H54 (cell line): ENCODE measurements around the gene UBE2Q2.
A peak's percentile ranks its signal among the peaks of the same experiment; 100 is the strongest.
"Not testable (repeated sequence)": the region's sequence is repeated elsewhere in the genome, so short reads cannot be mapped to it uniquely, and the experiment has no call there.

ENCODE experiments used
- DNase-seq: peaks from one replicate; pipeline ENCODE4 v3.0.0; 2011; ENCODE audit warnings: low spot score, mixed read lengths; ENCODE audit not compliant: insufficient read length
- FAIRE-seq: peaks from 3 replicates; lab custom pipeline; 2011; peaks lifted over from hg19 to GRCh38; lab: Jason Lieb, UNC
- POLR2A ChIP-seq: IDR thresholded peaks from 2 replicates; pipeline ENCODE4 v1.6.1; 2011; ENCODE audit warnings: low read depth, mild to moderate bottlenecking, low read length

The UBE2Q2 gene

GRCh38 chr15:75866916-75867315 is 23.7 kb downstream of the UBE2Q2 start:
- no peak for DNase-seq

DNA sequence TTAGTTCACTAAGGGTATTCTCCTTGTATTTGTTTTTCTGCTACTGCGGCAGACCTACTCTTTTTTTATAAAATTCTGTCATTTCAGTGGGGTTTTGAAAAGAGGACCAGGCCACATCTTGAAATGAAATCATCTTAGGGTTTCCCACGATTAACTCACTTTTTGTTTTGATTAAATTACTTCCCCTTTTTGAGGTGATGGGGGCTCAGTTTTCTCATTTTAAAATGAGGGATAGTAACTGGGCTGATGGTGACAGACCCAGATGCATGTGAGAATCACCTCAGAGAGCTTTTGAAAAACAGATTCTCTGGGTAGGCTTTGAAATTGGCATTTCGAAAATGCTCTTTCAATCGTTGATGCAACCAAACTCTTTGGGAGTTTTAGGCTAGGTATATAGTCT is 24.2 kb downstream of the UBE2Q2 start:
- FAIRE-seq: no peak
- DNase-seq: no peak
- no peak for TF ChIP-seq POLR2A

More at GRCh38 chr15:75866916-75867315, 23.7 kb downstream of the UBE2Q2 start:
- TF ChIP-seq POLR2A: no peak
- no peak for FAIRE-seq

DNA sequence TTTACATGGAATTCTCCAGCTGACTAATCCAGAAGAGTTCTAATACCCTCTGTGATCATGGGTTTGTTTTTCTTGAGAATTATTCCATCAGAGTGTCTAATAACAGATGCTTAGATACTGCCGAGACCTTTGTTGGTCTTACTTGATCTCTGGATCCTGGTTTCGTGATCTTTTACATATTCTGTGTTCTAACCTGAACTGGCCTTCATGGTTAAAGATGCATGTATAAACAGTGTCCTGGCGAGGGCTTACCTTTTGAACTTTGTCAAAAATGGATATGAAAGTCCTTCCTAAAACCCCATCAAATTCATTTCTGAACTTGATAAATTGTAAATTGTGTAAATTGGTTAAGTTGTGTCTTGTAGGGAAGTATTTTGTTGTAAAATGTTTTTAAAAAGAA is 24.8 kb downstream of the UBE2Q2 start:
- no peak for TF ChIP-seq POLR2A
- FAIRE-seq (no peak), DNase-seq (no peak)

DNA sequence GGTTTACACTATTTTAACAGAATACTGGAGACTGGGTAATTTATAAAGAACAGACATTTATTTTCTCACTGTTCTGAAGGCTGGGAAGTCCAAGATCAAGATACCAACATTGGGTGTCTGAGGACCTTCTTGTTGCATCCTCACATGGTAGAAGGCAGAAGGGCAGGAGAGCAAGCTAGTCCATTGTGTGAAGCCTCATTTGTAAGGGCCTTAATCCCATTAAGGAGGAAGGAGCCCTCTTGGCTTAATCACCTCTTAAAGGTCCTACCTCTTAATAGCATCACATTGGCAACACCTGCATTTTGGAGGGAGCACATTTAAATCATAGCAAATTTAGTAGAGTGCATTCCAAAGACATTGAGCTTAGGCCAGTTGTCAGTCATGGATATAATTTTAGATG is 26.2 kb downstream of the UBE2Q2 start:
- DNase-seq (no peak), FAIRE-seq (no peak)
- no peak for TF ChIP-seq POLR2A

GRCh38 chr15:75871589-75871988 is 28.3 kb downstream of the UBE2Q2 start:
- FAIRE-seq: not testable (repeated sequence)

GRCh38 chr15:75872403-75872990 is 29.2 kb downstream of the UBE2Q2 start:
- DNase-seq (no peak), FAIRE-seq (no peak)
- TF ChIP-seq POLR2A: no peak

More at GRCh38 chr15:75871589-75871988, 28.3 kb downstream of the UBE2Q2 start:
- DNase-seq: not testable (repeated sequence)

- DNase-seq (no peak), FAIRE-seq (peak; percentile 68)
- no peak for TF ChIP-seq POLR2A
These were observed 40.8 kb downstream of the UBE2Q2 start for GRCh38 chr15:75884041-75884440.

GRCh38 chr15:75887178-75887577 is 43.9 kb downstream of the UBE2Q2 start:
- no peak for TF ChIP-seq POLR2A
- FAIRE-seq: no peak
- no peak for DNase-seq

DNA sequence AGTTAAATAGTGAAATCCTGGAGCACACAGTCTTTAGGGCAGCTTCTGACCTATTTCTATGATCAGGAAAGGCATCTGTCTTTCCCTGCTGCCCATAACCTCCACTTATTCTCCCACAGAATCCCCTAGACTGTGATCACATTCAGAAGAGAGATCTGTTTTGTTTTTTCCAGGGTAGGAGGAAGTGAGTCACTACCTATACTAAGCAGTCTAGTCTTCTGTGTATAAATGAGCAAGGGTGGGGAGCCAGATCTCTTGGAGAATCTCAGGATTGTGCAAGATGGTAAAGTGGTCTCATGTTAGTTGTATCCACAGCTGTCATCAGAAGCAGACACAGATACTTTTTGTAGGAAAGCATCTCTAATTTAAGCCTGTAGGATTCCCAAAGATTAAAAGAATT is 48.6 kb downstream of the UBE2Q2 start:
- peak; percentile 90 for FAIRE-seq
- no peak for TF ChIP-seq POLR2A
- DNase-seq: peak; percentile 3

DNA sequence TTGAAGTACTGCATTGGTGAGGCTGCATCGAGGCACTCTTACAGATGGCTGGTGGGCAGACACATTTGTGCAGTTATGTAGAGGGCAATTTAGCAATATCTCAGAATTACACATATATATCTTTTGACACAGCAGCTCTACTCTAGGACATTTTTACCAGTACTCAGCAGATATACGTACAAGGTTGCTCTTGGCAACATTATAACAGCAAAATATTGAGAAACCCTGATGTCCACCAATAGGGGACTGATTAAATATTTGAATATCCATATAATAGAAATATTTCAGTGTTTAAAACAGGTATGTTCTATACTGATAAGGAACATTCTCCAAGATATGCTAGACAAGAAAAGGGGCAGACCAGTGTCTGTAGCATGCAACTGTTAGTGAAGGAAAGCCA is 52.5 kb downstream of the UBE2Q2 start:
- DNase-seq (no peak), FAIRE-seq (no peak)
- no peak for TF ChIP-seq POLR2A

GRCh38 chr15:75900577-75900976 is 57.3 kb downstream of the UBE2Q2 start:
- DNase-seq (no peak), FAIRE-seq (no peak)
- no peak for TF ChIP-seq POLR2A

DNA sequence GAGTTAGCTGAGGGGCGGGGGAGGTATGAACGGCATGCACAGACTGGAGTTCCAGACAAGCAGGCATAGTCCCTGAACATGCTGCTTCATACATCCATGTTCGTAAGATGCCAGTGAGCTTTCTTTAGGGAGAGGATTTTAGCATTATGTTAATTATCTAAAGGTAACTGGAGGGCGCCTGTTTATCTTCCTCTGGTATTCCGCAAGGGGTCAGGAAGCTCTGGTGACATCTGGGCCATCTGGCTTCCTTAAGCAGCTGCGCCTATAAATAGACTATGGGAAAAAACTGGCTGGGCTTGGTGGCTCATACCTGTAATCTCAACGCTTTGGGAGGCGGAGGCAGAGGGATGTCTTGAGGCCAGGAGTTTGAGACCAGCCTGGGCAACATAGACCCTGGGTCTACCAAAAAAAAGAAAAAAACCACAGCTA is 58.9 kb downstream of the UBE2Q2 start:
- DNase-seq (no peak), FAIRE-seq (no peak)

DNA sequence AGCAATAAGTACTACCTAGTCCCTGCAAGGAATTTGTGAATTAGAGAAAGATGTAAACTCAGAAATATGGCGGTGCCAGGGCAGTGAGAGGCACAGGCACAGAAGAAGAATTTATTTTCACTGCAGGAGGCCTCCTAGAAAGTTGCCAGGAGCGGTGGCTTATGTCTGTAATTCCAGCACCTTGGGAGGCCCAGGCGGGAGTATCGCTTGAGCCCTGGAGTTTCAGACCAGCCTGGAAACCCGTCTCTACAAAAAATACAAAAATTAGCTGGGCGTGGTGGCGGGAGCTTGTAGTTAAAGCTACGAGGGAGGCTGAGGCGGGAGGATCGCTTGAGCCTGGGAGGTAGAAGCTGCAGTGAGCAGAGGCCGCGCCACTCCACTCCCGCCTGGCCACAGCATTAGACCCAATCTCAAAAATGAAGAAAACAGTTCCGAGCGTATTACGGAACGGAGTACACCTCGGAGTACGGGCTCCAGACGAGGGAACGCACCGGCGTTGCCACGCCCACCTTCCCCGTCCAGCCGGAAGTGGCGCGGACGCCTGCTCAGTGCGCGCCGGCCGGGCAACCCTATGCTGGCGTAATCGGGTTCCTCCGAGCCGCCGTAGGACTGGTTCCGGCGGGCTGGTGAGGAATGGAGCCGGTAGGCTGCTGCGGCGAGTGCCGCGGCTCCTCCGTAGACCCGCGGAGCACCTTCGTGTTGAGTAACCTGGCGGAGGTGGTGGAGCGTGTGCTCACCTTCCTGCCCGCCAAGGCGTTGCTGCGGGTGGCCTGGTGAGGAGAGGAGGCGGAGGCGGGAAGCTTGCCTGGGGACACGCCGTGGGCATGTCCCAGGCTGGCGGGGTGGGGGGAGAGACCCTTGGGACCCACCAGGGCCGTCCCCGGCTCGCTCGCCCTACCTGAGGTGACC is 60.3 kb downstream of the UBE2Q2 start, which contains the start of gene FBXO22:
Gene FBXO22, plus strand, starts transcription at position 548 of the 909 bp plus-strand sequence. Its CDS starts 86 bp downstream, at position 634.
- peak; percentile 80 for TF ChIP-seq POLR2A
- FAIRE-seq: no peak
- peak; percentile 60 for DNase-seq

More for the DNA sequence above, 58.9 kb downstream of the UBE2Q2 start:
- no peak for TF ChIP-seq POLR2A

DNA sequence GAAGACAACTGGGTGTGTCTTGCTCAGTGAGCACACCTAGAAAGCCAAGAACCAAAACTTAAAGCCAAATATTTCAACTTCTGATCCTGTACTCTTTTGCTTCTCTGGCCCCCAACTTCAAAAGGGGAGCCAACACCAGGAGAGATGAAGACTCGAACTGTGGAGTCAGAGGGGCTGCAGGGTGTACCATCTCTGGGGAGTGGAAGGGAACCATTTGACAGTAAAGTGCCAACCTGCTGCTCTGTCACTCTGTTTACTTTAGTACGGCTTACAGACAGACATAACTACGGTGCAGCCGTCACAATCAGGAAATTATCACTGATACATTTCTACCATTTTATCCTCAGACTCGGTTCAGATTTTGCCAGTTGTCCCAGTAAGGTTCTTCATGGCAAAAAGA is 62.0 kb downstream of the UBE2Q2 start:
- FAIRE-seq: no peak
- DNase-seq: no peak
- TF ChIP-seq POLR2A: no peak

- not testable (repeated sequence) for FAIRE-seq
These were observed 67.1 kb downstream of the UBE2Q2 start for GRCh38 chr15:75910355-75910754.

More at GRCh38 chr15:75910355-75910754, 67.1 kb downstream of the UBE2Q2 start:
- DNase-seq: not testable (repeated sequence)
